HepG2 (cell line): Measurements from ENCODE around the gene JAG1. TPM values are rescaled to one million over a fixed set of nuclear protein-coding genes. Genes with fewer than 3 reads are reported as not detected.

ENCODE experiments used
- FOSL1 ChIP-seq: sonication (generic); formaldehyde crosslinking; IDR thresholded peaks from 2 replicates; pipeline ENCODE4 v1.9.0; 2021; ENCODE audit warnings: missing genetic modification reagents, borderline replicate concordance
- FOXJ3 ChIP-seq: sonication (generic); formaldehyde crosslinking; IDR thresholded peaks from 2 replicates; pipeline ENCODE4 v1.4.0; 2020; ENCODE audit warnings: missing genetic modification reagents, mild to moderate bottlenecking, borderline replicate concordance
- FOXK1 ChIP-seq: sonication (generic); formaldehyde crosslinking; IDR thresholded peaks from 2 replicates; pipeline ENCODE4 v1.4.0; 2020; ENCODE audit warnings: low read depth, missing genetic modification reagents, borderline replicate concordance
- GATAD2A ChIP-seq: IDR thresholded peaks from 2 replicates; pipeline ENCODE4 v1.6.1; 2016
- JUND ChIP-seq: sonication (generic); formaldehyde crosslinking; IDR thresholded peaks from 2 replicates; pipeline ENCODE4 v1.8.0; 2022; ENCODE audit warnings: mild to moderate bottlenecking, missing genetic modification reagents
- ONECUT2 ChIP-seq: sonication (generic); formaldehyde crosslinking; IDR thresholded peaks from 2 replicates; pipeline ENCODE4 v1.4.0; 2020; ENCODE audit warnings: missing genetic modification reagents
- PTBP1 ChIP-seq: fragments of 200-400 bp; formaldehyde crosslinking; IDR thresholded peaks from 2 replicates; pipeline ENCODE4 v1.6.1; 2018; ENCODE audit warnings: low read length, low read depth; ENCODE audit not compliant: poor library complexity, severe bottlenecking
- RFX1 ChIP-seq: fragments of 450-650 bp; IDR thresholded peaks from 2 replicates; pipeline ENCODE4 v1.6.1; 2017
- SP1 ChIP-seq, 2 experiments: fragments of 450-650 bp in 1 of 2; sonication (generic) in 1 of 2; formaldehyde crosslinking in 1 of 2; IDR thresholded peaks; 2 replicates each; pipeline versions ENCODE4 v1.4.0 to v1.6.1; 2016 to 2020; ENCODE audit warnings: missing genetic modification reagents in 1 of 2
- TAF15 ChIP-seq: fragments of 200-400 bp; formaldehyde crosslinking; IDR thresholded peaks from one replicate; pipeline ENCODE4 v1.6.1; 2018; ENCODE audit warnings: mild to moderate bottlenecking, low read depth, low read length; ENCODE audit not compliant: poor library complexity, severe bottlenecking
- ZNF136 ChIP-seq: sonication (generic); formaldehyde crosslinking; IDR thresholded peaks from 2 replicates; pipeline ENCODE4 v1.8.1; 2022; ENCODE audit warnings: low read depth, mild to moderate bottlenecking, moderate library complexity, missing genetic modification reagents
- ZNF317 ChIP-seq: sonication (generic); formaldehyde crosslinking; IDR thresholded peaks from 2 replicates; pipeline ENCODE4 v1.5.0; 2020; ENCODE audit warnings: mild to moderate bottlenecking, missing genetic modification reagents
- ZNF350 ChIP-seq: sonication (generic); formaldehyde crosslinking; IDR thresholded peaks from 2 replicates; pipeline ENCODE4 v1.4.0; 2020; ENCODE audit warnings: mild to moderate bottlenecking, low read depth, missing genetic modification reagents, borderline replicate concordance
- polyA plus RNA-seq, 8 experiments: library from polyadenylated mRNA; depleted of rRNA in 3 of 8; stranded (reverse) in 7 of 8; unstranded in 1 of 8; fragments of >200 nt; fragmentation: Illumina TruSeq in 4 of 8; extraction: Trizol in 4 of 8; gene quantifications; 2 replicates each; pipeline versions ENCODE4 v1.2.1 to v1.2.3, GENCODE V29; 2011 to 2016; ENCODE audit warnings: low read depth in 4 of 8, missing spikeins in 1 of 8, mixed read lengths in 1 of 8; ENCODE audit not compliant: insufficient read depth in 1 of 8
- total RNA-seq, 5 experiments: library from RNA; depleted of rRNA; stranded (reverse); fragments of >200 nt; fragmentation: Illumina TruSeq; extraction: Trizol; gene quantifications; 2 replicates each; pipeline ENCODE4 v1.2.3, GENCODE V29; 2016; ENCODE audit warnings: low read depth in 1 of 5
- TF ChIP-seq, protein P1 (sequence below): sonication (generic); formaldehyde crosslinking; IDR thresholded peaks from 2 replicates; pipeline ENCODE4 v1.5.0; 2020; ENCODE audit warnings: mild to moderate bottlenecking, missing genetic modification reagents, borderline replicate concordance
- TF ChIP-seq, protein P2 (sequence below): sonication (generic); formaldehyde crosslinking; IDR thresholded peaks from 2 replicates; pipeline ENCODE4 v1.9.0; 2021; ENCODE audit warnings: mild to moderate bottlenecking, missing genetic modification reagents
- TF ChIP-seq, protein P3 (sequence below): sonication (generic); formaldehyde crosslinking; IDR thresholded peaks from 2 replicates; pipeline ENCODE4 v1.5.1; 2020; ENCODE audit warnings: mild to moderate bottlenecking, missing genetic modification reagents, moderate library complexity

Gene JAG1
- total and polyA plus RNA-seq, 2 of the 13 experiments (the other 11 are each of a cell fraction or from before 2014, with no cell fraction given), result 47.1 to 56.3 TPM

DNA sequence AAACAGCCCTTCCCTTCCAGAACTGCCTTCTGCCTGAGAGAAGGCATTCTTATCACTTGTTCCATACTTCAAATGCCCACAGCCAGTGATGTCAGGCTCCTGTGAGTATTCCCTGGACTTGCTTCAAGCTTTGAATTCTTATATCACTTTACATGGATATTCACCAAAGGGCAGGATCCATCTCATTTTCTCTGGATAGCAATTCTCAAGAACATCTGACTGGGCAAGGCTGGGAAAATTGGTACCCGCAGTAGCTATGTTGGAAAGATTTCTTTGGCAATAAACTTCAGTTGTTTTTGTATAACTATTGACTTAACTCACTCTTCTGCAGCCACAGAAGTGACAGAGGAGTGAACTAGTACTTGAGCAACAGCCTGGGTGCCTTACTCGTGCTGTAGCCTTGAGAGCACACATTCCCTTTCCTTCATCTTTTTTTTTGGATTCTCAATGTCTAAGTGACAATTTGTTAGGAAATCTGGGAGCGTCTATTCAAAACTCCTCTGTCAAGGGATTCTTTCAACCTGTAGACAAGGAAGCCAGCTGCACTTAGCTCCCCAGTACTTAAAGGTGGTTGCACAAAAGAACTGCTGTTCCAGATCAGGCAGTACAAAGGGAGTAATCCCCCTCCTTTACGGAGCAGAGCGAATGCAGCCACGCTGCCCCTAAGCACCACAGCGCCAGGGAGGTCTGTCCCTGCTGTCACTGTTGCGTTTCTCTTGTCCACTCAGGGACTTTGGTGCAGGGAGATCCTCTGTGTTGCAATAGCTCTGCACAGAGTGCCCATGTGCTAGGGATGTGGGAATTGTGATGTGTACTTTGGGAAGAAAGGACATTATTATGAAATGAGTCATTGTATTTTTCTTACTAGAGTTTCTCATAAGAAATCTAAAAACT, 69.6 kb downstream of the JAG1 start (continued):
- TF ChIP-seq, protein P1, sequence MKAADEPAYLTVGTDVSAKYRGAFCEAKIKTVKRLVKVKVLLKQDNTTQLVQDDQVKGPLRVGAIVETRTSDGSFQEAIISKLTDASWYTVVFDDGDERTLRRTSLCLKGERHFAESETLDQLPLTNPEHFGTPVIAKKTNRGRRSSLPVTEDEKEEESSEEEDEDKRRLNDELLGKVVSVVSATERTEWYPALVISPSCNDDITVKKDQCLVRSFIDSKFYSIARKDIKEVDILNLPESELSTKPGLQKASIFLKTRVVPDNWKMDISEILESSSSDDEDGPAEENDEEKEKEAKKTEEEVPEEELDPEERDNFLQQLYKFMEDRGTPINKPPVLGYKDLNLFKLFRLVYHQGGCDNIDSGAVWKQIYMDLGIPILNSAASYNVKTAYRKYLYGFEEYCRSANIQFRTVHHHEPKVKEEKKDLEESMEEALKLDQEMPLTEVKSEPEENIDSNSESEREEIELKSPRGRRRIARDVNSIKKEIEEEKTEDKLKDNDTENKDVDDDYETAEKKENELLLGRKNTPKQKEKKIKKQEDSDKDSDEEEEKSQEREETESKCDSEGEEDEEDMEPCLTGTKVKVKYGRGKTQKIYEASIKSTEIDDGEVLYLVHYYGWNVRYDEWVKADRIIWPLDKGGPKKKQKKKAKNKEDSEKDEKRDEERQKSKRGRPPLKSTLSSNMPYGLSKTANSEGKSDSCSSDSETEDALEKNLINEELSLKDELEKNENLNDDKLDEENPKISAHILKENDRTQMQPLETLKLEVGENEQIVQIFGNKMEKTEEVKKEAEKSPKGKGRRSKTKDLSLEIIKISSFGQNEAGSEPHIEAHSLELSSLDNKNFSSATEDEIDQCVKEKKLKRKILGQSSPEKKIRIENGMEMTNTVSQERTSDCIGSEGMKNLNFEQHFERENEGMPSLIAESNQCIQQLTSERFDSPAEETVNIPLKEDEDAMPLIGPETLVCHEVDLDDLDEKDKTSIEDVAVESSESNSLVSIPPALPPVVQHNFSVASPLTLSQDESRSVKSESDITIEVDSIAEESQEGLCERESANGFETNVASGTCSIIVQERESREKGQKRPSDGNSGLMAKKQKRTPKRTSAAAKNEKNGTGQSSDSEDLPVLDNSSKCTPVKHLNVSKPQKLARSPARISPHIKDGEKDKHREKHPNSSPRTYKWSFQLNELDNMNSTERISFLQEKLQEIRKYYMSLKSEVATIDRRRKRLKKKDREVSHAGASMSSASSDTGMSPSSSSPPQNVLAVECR (CRISPR knock-in tag), result peak; percentile 86; the same call in 1 of the 2 replicates
- peak; percentile 97 for TF ChIP-seq FOXK1 (CRISPR knock-in tag)
- no peak for TF ChIP-seq TAF15
- no peak for TF ChIP-seq ONECUT2 (CRISPR knock-in tag)
- peak; percentile 98 for TF ChIP-seq JUND (CRISPR knock-in tag)
- peak; percentile 94; the same call in 1 of the 2 replicates for TF ChIP-seq FOXJ3 (CRISPR knock-in tag)
- TF ChIP-seq RFX1, result no peak
- peak; percentile 85 for TF ChIP-seq ZNF136 (CRISPR knock-in tag)
- peak; percentile 100 for TF ChIP-seq GATAD2A (CRISPR knock-in tag)
- peak; percentile 82 for TF ChIP-seq ZNF317
- TF ChIP-seq FOSL1, result peak; percentile 89; the same call in 1 of the 2 replicates
- peak; percentile 98 for TF ChIP-seq ZNF350
- TF ChIP-seq SP1 (IDR thresholded peaks at IDR 0.05), result no peak
- TF ChIP-seq SP1 (CRISPR knock-in tag; IDR thresholded peaks at IDR 0.05), result peak; percentile 36; the same call in 1 of the 2 replicates
- TF ChIP-seq, protein P2, sequence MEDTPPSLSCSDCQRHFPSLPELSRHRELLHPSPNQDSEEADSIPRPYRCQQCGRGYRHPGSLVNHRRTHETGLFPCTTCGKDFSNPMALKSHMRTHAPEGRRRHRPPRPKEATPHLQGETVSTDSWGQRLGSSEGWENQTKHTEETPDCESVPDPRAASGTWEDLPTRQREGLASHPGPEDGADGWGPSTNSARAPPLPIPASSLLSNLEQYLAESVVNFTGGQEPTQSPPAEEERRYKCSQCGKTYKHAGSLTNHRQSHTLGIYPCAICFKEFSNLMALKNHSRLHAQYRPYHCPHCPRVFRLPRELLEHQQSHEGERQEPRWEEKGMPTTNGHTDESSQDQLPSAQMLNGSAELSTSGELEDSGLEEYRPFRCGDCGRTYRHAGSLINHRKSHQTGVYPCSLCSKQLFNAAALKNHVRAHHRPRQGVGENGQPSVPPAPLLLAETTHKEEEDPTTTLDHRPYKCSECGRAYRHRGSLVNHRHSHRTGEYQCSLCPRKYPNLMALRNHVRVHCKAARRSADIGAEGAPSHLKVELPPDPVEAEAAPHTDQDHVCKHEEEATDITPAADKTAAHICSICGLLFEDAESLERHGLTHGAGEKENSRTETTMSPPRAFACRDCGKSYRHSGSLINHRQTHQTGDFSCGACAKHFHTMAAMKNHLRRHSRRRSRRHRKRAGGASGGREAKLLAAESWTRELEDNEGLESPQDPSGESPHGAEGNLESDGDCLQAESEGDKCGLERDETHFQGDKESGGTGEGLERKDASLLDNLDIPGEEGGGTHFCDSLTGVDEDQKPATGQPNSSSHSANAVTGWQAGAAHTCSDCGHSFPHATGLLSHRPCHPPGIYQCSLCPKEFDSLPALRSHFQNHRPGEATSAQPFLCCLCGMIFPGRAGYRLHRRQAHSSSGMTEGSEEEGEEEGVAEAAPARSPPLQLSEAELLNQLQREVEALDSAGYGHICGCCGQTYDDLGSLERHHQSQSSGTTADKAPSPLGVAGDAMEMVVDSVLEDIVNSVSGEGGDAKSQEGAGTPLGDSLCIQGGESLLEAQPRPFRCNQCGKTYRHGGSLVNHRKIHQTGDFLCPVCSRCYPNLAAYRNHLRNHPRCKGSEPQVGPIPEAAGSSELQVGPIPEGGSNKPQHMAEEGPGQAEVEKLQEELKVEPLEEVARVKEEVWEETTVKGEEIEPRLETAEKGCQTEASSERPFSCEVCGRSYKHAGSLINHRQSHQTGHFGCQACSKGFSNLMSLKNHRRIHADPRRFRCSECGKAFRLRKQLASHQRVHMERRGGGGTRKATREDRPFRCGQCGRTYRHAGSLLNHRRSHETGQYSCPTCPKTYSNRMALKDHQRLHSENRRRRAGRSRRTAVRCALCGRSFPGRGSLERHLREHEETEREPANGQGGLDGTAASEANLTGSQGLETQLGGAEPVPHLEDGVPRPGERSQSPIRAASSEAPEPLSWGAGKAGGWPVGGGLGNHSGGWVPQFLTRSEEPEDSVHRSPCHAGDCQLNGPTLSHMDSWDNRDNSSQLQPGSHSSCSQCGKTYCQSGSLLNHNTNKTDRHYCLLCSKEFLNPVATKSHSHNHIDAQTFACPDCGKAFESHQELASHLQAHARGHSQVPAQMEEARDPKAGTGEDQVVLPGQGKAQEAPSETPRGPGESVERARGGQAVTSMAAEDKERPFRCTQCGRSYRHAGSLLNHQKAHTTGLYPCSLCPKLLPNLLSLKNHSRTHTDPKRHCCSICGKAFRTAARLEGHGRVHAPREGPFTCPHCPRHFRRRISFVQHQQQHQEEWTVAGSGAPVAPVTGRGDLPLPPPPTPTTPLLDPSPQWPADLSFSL, result peak; percentile 66; the same call in 1 of the 2 replicates
- TF ChIP-seq, protein P3, sequence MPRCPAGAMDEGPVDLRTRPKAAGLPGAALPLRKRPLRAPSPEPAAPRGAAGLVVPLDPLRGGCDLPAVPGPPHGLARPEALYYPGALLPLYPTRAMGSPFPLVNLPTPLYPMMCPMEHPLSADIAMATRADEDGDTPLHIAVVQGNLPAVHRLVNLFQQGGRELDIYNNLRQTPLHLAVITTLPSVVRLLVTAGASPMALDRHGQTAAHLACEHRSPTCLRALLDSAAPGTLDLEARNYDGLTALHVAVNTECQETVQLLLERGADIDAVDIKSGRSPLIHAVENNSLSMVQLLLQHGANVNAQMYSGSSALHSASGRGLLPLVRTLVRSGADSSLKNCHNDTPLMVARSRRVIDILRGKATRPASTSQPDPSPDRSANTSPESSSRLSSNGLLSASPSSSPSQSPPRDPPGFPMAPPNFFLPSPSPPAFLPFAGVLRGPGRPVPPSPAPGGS (CRISPR knock-in tag), result no peak
- no peak for TF ChIP-seq PTBP1
